Stimulated activated CD4-positive, alpha-beta T cell treated with anti-CD3 and anti-CD28 coated beads, TNF-alpha, amount 100 ng/mL, for 24 hours (primary cell): ENCODE data around the gene NDUFB11.

Experiments
- DNase-seq, 3 experiments: peaks; one replicate each; pipeline ENCODE4 v3.0.0-alpha.2; 2020; ENCODE audit warnings: low read depth in 3 of 3

NDUFB11 gene

DNA sequence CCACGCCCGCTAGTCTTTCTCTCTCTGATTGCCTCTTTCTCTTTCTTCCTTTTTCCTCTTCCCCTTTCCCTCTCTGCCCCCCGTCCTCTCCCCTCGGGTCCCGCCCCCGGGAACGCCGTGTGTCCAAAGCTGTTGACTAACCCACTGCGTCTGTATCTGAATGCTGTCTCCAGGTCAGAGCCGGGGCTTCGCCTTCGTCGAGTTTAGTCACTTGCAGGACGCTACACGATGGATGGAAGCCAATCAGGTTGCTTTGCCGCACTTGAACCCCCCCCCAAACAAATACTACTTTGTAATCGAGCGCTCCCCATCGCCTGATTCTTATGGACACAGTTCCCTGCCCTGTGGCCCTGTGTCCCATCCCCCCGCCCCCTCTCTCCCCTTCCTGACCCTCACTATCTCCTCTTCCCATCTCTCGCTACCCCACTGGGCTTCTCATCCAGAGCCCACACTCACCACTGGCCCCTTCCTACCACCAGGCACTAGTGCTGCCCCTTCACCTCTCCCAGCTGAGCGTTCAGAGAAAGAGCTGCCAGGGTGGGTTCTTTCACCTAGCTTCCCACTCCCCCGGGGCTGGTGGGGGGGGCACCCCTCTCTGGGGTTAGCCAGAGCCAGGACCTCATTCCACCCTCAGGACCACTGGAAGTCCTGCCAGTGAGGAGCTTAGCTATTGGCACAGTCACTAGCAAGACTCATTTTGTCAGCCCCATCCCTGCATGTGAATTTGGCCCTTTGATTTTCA, 30.5 kb upstream of the NDUFB11 start:
- no peak for DNase-seq

DNA sequence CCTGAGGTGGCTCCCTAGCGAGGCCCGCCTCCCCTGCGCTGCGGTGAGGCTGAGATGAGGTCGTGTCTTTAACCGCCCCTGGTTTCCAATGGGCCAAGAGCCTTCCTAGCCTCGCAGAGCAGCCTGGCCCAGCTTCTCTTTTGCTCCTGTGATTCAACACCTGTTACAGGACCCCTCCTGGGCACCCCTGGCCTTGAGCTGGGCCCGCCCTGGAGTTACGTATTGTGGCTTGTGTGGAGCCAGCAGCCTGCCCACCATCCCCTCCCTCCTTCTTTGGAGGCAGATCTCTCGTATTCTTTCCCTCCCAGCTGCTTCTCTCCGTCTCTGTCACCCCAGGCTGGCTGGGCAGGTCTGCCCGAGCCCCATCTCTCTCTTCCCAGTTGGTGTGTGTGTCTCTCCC, 29.9 kb upstream of the NDUFB11 start:
- DNase-seq = no peak

GRCh38 chrX:47172971-47173792, 28.7 kb upstream of the NDUFB11 start:
- DNase-seq = no peak

DNA sequence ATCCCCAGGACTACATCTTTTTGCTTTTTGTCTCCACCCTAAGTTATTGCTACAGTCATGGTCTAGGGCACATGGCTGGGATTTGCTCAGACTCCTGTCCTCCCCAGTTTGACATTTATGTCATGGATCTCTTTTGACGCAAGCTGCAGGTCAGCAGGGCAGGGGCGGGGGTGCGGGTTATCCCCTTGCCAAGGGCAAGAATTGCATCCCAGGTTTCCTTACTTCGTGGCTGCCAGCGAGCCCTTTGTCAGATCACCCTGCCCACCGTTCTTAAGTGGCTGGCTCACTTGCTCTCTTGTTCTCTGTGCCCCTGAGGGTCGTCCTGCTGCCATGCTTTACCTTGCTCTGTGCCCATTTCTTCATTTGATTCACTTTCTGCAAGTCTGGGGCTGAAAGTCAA, 28.0 kb upstream of the NDUFB11 start:
- DNase-seq = no peak

DNA sequence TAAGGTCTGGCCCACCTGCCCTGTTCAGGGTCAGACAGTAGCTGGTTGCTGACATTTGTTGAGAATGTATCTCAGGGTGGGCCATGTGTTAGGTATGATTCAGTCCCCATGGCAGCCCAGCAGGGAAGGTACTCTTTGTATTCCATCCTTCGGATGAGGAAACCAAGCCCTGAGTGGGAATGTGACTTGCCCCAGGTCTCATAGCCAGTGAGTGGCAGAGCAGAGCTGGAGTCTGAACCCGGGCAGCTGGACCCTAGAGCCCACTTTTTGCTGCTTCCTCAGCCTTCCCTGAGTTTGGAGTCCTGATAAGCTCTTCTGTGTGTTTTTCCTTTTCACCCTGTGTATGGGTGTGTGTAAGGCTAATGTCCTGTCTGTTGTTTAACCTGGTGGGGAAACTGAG, 27.5 kb upstream of the NDUFB11 start:
- no peak for DNase-seq

GRCh38 chrX:47170861-47171692, 26.6 kb upstream of the NDUFB11 start:
- DNase-seq = no peak

DNA sequence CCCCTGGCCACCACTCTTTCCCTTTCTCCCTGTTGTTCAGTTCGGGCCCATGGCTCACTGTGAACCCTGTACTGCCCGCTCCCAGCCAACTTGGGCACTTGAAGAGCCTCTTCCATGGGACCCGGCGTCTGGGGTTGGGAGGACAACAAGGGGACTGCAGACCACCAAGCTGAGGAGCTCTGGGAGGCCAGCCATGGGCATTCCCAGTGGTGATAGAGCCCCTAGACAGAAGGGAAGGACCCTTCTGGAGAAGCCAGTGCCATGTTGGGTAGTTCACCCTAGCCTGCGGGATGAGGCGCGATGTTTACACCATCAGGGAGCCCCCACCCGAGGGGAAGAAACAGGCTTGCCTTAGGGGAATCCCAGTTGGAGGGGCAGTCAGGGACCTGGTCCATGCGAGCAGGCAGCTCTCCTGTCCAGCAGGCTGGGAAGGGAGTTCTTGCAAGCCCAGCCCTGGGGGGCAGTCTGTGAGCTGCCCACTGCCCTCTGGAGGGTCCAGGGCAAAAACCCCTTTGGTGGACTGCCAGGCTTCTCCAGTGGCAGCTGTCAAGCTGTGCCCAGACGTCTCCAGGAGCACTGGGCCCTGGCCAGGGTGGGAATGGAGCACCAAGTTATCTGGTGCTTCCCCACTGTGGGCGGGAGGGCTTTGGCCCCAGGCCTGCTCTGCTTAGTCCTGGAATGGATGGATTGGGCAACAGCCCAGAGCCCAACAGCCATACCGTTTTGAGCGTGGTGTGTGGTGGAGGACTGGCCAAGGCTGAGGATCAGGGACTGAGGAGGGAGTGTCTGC, 25.4 kb upstream of the NDUFB11 start:
- DNase-seq = no peak

DNA sequence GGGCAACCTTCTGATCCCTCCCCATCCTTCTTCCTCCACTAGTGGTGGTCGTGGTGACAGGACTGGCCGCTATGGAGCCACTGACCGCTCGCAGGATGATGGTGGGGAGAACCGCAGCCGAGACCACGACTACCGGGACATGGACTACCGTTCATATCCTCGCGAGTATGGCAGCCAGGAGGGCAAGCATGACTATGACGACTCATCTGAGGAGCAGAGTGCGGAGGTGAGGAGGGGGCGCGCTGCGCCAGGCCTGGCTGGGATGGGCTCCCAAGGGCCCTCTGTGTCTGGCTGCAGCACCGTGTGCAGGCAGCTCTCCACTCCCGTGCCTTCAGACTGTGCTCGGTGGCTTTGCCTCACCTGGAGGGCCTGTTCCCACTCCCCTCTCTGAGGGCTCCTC, 24.8 kb upstream of the NDUFB11 start:
- no peak for DNase-seq

- no peak for DNase-seq
Observed at GRCh38 chrX:47168495-47169073, 24.1 kb upstream of the NDUFB11 start.

- DNase-seq = no peak
Observed at GRCh38 chrX:47166126-47166525, 21.6 kb upstream of the NDUFB11 start.

GRCh38 chrX:47164420-47164819, 19.9 kb upstream of the NDUFB11 start:
- no peak for DNase-seq

GRCh38 chrX:47162927-47163583, 18.6 kb upstream of the NDUFB11 start:
- no peak for DNase-seq

DNA sequence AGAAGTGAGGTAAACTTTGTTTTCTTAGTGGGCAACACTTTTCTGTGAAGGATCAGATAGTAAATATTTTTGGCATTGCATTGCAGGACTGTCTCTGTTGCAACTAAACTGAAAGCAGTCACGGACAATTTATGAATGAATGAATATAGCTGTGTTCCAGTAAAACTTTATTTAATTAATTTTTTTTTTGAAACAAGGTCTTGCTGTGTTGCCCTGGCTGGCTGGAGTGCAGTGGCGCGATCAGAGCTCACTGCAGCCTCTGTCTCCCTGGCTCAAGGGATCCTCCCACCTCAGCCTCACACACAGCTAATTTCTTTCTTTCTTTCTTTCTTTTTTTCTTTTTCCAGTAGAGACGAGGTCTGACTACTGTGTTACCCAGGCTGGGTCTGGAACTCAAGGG, 16.3 kb upstream of the NDUFB11 start:
- no peak for DNase-seq

- no peak for DNase-seq
Observed at GRCh38 chrX:47158781-47159180, 14.3 kb upstream of the NDUFB11 start.

DNA sequence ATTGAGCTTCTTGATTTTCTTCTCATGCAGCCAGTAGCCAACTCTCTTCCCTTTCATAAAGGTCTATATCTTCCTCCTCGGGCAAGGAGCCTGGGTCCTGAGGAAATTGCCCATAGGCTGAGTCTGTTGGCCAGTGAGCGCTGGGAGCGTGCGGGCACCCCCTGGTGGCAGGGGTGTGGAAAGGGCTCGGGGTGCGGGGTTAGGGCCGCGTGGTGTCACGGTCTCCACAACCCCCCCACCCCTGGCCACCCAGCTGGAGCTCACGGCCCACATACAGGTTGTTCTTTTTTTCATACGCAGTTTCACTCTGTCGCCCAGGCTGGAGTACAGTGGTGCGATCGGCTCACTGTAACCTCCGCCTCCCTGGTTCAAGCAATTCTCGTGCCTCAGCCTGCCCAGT, 13.6 kb upstream of the NDUFB11 start:
- no peak for DNase-seq

- DNase-seq = no peak
Observed at GRCh38 chrX:47156611-47157520, 12.4 kb upstream of the NDUFB11 start.

GRCh38 chrX:47151435-47151834, 6.9 kb upstream of the NDUFB11 start:
- no peak for DNase-seq

DNA sequence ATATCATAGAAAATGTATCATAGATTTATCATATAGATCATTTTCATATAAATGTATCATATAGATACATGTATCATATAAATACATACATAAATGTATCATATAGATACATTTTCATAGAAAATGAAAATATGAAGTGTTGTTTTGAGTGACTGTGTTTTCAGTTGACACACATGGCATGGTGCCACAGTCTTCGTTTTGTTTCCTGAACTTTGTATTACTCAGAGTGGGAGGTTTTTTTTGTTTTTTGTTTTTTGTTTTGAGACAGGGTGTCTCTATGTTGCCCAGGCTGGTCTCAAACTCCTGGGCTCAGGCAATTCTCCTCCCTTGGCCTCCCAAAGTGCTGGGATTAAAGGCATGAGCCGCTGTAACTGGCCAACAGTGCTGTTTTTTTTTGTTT, 4.4 kb upstream of the NDUFB11 start:
- DNase-seq = no peak
